Glomerular visceral epithelial cell (primary cell): Measurements from ENCODE around the gene HEPACAM.
"Not testable (repeated sequence)": the region's sequence is repeated elsewhere in the genome, so short reads cannot be mapped to it uniquely, and the experiment has no call there.

Experiments
- DNase-seq: peaks from one replicate; pipeline ENCODE4 v3.0.0-alpha.2; 2016; ENCODE audit errors: extremely low spot score

The HEPACAM gene

GRCh38 chr11:124935548-124936514, at the start of gene HEPACAM:
TSS of gene HEPACAM (minus strand) at chr11:124936047. CDS start at chr11:124936006, 41 bp downstream.
- DNase-seq, result no peak

- no peak for DNase-seq
Observed at GRCh38 chr11:124984512-124984854, 48.6 kb upstream of the HEPACAM start.

GRCh38 chr11:124983674-124984511, 48.0 kb upstream of the HEPACAM start:
- DNase-seq, result no peak

GRCh38 chr11:124982043-124982442, 46.2 kb upstream of the HEPACAM start:
- DNase-seq, result no peak

GRCh38 chr11:124978316-124978715, 42.5 kb upstream of the HEPACAM start:
- no peak for DNase-seq

GRCh38 chr11:124977006-124977405, 41.2 kb upstream of the HEPACAM start:
- DNase-seq, result no peak

- no peak for DNase-seq
Observed at GRCh38 chr11:124976531-124976930, 40.7 kb upstream of the HEPACAM start.

- no peak for DNase-seq
Observed at GRCh38 chr11:124971810-124972209, 36.0 kb upstream of the HEPACAM start.

GRCh38 chr11:124970925-124971324, 35.1 kb upstream of the HEPACAM start:
- DNase-seq, result no peak

- not testable (repeated sequence) for DNase-seq
Observed at GRCh38 chr11:124968197-124968596, 32.4 kb upstream of the HEPACAM start.

- DNase-seq, result peak; percentile 67
Observed at GRCh38 chr11:124961972-124962609, 26.2 kb upstream of the HEPACAM start.

- no peak for DNase-seq
Observed at GRCh38 chr11:124955035-124955434, 19.2 kb upstream of the HEPACAM start.

GRCh38 chr11:124954590-124954955, 18.7 kb upstream of the HEPACAM start:
- DNase-seq, result no peak

GRCh38 chr11:124953753-124954589, 18.1 kb upstream of the HEPACAM start, which contains the start of gene CCDC15:
TSS of gene CCDC15 (plus strand) at chr11:124954202. CDS start at chr11:124954733, 531 bp downstream.
- peak; percentile 96 for DNase-seq

- DNase-seq, result no peak
Observed at GRCh38 chr11:124951341-124951740, 15.5 kb upstream of the HEPACAM start.

GRCh38 chr11:124950601-124951330, 14.9 kb upstream of the HEPACAM start:
- DNase-seq, result no peak

- no peak for DNase-seq
Observed at GRCh38 chr11:124946735-124947141, 10.9 kb upstream of the HEPACAM start.

GRCh38 chr11:124945826-124946225, 10.0 kb upstream of the HEPACAM start:
- DNase-seq, result no peak

GRCh38 chr11:124944565-124944964, 8.7 kb upstream of the HEPACAM start:
- DNase-seq, result no peak

GRCh38 chr11:124943741-124944140, 7.9 kb upstream of the HEPACAM start:
- DNase-seq, result no peak
